IPS-11a (cell line): ENCODE results near the gene TIGAR.

Source experiments
- H3K4me3 ChIP-seq: one replicate; pipeline ENCODE4 v1.5.1; 2013; ENCODE audit warnings: low read depth, low read length, control low read depth

TIGAR gene

GRCh38 chr12:4301932-4302501 is 19.0 kb upstream of the TIGAR start:
- no peak overlapping the region for H3K4me3 ChIP-seq

DNA sequence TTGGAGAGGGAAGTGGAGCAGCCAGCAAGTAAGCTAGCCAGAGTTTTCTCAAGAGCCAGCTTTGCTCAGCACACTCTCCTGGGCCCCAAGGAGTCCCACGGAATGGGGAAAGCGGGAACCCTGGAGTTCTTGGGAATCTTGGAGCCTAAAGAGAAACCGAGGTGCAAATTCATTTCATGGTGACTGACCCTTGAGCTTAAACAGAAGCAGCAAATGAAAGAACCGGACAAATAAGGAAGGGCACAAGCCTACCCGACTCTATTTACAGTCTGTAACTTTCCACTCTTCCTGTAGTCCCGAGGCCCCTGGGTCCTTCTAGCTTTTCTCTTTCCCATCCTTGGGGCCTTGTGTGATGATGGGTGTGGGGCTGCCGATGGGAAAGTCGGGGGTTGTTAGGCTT is 18.1 kb upstream of the TIGAR start:
- H3K4me3 ChIP-seq: no peak overlapping the region

DNA sequence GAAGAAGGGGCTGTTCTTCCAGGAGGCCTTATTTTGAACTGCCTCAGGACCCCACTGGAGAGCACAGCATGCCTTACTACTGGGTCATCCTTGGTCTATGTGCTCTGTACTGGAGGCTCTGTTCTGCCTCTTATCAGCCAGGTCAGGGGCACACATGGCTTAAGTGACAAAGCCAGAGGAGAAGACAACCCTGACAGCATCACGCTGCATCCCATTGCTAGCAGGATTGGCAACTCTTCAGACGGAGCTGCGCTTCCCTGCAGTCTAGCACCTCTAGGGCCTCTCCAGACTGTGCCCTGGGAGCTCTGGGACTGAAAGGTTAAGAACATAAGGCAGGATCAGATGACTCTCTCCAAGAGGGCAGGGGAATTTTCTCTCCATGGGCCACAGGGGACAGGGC is 17.3 kb upstream of the TIGAR start:
- no peak overlapping the region for H3K4me3 ChIP-seq

GRCh38 chr12:4307593-4308333 is 13.2 kb upstream of the TIGAR start:
- peak overlapping the region; percentile 4 for H3K4me3 ChIP-seq

DNA sequence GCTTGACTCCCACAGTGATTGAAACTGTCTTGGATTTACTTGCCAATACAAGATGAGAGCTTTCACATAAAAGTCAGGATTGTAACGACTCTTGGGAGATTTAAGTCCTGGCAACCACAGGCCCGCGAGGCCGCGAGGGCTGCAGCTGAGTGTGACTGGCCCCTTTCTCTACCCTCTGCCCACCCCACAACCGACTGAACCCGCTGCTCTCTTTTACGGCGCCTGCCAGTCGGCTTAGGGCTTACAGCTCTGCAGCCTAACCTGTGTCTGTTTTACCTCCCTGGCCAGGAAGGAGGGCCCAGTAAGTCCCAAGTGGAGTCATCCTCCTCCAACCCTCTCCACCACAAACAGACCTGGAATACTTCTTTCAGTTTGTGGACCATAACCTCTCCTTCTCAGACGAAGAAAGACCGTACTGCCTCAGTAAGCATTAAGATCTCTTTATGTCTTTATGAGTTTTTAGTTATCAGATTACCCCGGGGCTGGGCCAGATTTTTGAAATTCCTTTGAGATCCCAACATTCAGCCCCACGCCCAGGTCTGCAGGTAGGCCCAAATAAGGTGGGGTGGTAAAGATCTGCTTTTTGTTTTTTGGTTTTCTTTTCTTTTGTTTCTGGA is 12.6 kb upstream of the TIGAR start:
- no peak overlapping the region for H3K4me3 ChIP-seq

DNA sequence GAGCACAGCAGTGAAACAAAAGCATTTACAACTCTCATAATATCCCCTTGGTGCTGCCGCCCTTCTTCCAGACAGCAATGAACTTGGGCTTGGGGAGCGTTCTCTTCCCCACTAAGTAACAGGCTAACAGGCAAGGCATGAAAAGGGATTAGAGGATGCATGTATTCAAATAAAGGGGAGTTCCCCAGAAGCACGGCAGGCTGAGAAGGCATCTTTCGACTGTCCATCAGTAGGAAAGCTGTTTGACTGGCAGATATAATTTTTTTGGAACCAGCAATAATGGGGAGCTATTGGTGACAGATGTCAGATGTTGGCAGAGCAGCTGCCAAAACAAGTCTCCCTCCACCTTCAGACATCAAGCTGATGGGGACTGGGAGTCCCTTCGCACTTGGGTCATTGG is 9.2 kb upstream of the TIGAR start:
- H3K4me3 ChIP-seq: no peak overlapping the region

DNA sequence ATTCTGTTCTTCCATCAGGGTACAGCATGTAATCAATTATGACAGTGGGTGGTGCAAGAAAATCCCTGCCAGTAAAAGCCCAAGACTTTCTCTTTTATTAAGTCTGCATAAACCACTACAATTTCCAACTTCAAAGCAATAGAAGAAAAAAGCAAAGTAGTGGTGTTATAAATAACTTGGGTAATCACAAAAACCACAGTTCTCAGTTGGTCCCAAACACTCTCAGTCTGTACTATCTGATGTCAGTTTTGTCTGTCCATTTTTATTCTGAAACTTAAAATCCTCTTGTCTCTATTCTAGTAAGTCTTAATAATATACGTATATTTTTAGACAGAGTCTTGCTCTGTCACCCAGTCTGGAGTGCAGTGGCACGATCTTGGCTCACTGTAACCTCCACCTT is 8.8 kb upstream of the TIGAR start:
- no peak overlapping the region for H3K4me3 ChIP-seq

DNA sequence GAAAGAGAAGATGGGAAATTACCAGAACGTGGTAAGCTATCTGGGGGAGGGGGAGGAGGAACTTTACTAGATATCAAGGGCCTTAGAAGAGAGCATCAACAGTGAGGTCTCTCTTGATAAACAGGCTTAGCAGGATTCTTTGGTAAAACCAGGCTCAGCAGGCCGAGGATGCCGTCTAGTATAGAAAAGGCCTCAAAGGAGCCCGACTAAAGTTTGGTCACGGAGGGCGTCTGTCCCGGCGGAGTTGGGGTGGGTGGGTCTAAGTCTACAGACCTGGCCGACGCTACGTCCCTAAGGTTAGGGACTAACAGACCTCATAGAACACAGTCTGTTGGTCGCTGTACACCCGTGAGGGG is 538 bp upstream of the TIGAR start:
- H3K4me3 ChIP-seq: peak overlapping the region; percentile 72

DNA sequence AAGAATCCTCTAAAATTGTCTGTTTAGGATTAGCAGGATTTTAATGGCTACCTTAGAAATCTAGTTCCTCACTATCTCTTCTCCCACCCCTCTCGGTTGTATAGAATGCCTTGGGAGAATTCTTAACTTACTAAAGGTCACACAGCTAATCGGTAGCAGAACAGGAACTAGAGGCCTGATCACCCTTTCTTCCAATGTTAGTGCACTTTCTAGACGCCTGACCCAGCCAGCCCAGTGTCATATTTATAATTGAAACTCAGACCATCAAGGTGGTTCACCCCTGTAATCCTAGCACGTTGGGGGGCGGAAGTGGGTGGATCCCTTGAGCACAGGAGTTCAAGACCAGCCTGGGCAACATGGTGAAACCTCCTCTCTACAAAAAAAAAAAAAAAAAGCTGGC is 1.7 kb downstream of the TIGAR start:
- H3K4me3 ChIP-seq: no peak overlapping the region

DNA sequence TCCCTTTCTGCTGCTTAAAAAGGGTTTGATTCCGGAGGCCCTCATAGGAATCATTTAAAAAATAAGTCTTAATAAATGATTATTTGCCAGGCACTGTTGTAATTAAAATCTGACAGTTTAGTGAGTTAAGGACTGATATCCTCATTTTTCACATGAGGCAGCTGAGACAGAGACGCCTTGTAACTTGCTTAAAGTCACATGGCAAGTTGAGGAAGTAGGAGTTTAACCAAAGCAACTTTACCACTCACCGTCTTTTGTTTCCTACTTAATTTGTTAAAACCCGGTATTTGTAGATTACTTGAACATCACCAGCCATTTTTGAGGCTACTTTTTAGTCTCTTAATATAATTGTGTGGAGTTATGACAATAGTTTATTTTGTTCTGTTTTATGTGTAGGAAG is 2.4 kb downstream of the TIGAR start:
- H3K4me3 ChIP-seq: no peak overlapping the region

GRCh38 chr12:4324366-4324765 is 3.4 kb downstream of the TIGAR start:
- no peak overlapping the region for H3K4me3 ChIP-seq

DNA sequence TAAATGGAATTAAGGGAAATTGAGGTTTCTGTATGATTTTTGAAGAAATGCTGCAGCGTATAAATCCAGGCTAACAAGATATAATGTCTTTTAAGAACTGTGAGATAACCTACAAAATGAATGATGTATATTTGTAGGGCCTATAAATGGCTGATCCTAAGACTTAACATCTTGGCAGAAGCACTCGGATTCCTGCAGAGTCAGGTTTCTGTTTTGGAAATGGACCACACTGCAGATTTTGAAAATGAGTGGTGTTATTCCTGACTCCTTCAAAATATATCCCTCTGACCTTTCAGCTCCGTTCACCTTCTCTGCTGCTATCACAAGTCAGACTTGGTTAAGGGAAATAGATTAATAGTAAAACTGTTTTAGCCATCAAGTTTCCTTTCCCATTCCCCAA is 5.0 kb downstream of the TIGAR start:
- H3K4me3 ChIP-seq: no peak overlapping the region

GRCh38 chr12:4327293-4327692 is 6.3 kb downstream of the TIGAR start:
- no peak overlapping the region for H3K4me3 ChIP-seq

GRCh38 chr12:4330203-4330602 is 9.2 kb downstream of the TIGAR start:
- H3K4me3 ChIP-seq: no peak overlapping the region

DNA sequence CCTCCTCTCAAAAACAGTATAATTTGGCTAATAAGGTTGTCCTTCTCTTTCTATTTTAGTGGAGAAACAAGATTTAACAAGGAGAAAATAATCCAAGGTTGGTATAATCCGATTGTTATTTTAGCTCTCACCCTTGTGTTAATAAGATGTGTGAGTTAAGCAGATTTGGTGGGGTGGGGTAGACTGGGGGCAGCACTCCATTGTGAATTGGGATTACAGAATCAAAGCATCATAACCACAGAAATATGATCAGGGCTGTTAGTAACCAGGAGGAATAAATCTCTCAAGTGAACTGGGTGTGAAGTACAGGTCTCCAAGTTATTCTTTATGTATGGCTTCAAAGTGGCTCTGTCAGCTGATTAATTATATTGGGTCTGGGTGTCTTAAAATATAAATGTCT is 10.2 kb downstream of the TIGAR start:
- H3K4me3 ChIP-seq: no peak overlapping the region

- H3K4me3 ChIP-seq: no peak overlapping the region
Observed at GRCh38 chr12:4331842-4332241, 10.8 kb downstream of the TIGAR start.

DNA sequence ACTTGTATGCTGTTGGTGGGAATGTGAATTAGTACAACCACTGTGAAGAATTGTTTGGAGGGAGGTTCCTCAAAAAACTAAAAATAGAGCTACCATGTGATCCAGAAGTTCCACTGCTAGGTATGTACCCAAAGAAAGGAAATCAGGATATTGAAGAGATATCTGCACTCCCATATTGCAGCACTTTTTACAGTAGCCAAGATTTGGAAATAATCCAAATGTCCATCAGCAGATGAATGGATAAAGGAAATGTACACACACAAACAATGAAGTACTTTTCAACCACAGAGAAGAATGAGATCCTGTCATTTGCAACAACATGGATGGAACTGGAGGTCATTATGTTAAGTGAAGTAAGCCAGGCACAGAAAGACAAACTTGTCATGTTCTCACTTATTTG is 25.9 kb downstream of the TIGAR start:
- no peak overlapping the region for H3K4me3 ChIP-seq

GRCh38 chr12:4353785-4354208 is 32.8 kb downstream of the TIGAR start:
- no peak overlapping the region for H3K4me3 ChIP-seq

DNA sequence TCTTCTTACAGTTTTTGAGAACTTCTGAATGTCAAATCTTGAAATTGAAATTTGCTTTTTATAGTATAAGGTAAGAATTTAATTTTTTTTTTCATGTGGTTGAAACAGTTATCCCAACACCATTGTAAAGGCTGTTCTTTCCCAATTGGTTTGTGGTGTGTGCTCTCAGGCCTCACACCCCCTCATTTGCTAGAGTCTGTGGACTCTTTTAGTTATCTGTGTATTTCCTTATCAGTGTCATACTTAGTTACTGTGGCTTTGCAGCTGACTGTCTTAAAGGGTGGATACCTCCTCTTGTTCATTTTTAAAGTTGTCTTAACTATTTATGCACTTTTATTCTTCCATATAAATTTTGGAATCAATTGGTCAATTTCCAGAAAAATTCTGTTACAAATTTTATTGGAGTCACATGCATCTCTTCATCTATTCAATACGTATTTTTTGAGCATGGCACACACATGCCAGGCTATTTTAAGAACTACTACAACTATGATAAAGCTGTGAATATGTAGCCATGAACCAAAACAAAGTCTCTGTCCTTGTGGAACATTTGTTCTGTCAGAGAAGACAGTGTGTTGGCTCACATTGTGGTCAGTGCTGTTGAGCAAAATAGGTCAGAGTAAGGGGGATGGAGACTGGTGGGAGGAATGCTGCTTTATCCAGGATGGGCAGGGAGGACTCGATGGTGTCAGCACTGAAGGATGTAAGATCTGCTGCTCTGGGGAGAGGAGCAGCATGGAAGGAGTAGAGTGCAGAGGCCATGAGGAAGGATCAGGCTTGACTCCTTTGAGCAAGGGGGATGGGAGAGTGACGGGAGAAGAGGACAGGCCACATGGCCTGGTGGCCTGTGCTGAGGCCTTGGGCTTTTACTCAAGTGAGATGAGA is 34.4 kb downstream of the TIGAR start:
- H3K4me3 ChIP-seq: no peak overlapping the region

- no peak overlapping the region for H3K4me3 ChIP-seq
Observed at GRCh38 chr12:4356041-4356327, 35.0 kb downstream of the TIGAR start.

DNA sequence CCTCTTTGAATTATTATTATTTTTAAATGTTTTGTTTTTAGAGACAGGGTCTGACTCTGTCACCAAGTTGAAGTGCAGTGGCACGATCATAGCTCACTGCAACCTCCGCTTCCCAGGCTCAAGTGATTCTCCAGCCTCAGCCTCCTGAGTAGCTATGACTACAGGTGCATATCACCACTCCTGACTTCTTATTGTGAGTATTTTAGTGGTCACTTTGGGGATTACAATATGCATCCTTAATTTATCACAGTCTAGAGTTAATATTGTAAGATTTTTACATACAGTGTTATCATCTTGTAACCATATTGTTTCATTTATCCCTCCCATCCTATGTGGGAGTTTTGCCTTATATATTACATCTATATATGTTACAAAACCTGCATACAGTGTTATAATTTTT is 45.1 kb downstream of the TIGAR start:
- no peak overlapping the region for H3K4me3 ChIP-seq

DNA sequence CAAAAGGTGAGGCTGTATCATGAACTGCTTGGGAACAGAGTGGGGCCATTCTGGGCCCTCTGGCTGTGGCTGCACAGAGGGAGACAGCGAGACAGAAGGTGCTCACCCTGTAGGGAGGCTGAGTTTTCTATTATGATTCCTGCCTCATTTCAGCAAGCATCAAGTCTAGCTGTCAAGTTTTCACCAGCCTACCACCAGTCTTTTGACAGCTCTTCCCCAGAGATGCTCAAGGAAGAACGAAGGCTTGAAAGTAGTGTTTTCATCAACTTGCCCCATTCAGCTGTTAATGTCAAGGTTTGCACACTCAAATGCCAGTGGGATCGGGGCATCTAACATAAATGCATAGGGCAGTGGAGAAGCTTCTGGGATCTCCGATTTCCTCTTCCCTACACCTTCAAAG is 48.5 kb downstream of the TIGAR start:
- no peak overlapping the region for H3K4me3 ChIP-seq
